ENCODE results near the gene SULT1A1.
"Not testable (repeated sequence)": the region's sequence is repeated elsewhere in the genome, so short reads cannot be mapped to it uniquely, and the experiment has no call there.

The SULT1A1 gene

GRCh38 chr16:28608496-28608808, 1.4 kb downstream of the SULT1A1 start:
- not testable (repeated sequence) for DNase-seq

GRCh38 chr16:28607681-28608495, 2.0 kb downstream of the SULT1A1 start:
- not testable (repeated sequence) for DNase-seq

GRCh38 chr16:28607116-28607623, 2.7 kb downstream of the SULT1A1 start:
- no peak for DNase-seq

GRCh38 chr16:28606291-28607115, 3.3 kb downstream of the SULT1A1 start:
- DNase-seq, result no peak

GRCh38 chr16:28604186-28604565, 5.7 kb downstream of the SULT1A1 start:
- no peak for DNase-seq

GRCh38 chr16:28603381-28604185, 6.3 kb downstream of the SULT1A1 start:
- DNase-seq, result no peak

GRCh38 chr16:28602529-28602928, 7.3 kb downstream of the SULT1A1 start:
- no peak for DNase-seq

GRCh38 chr16:28602062-28602461, 7.8 kb downstream of the SULT1A1 start:
- DNase-seq, result not testable (repeated sequence)

- not testable (repeated sequence) for DNase-seq
Measured at GRCh38 chr16:28601589-28601988, 8.3 kb downstream of the SULT1A1 start.

GRCh38 chr16:28600965-28601364, 8.9 kb downstream of the SULT1A1 start:
- DNase-seq, result not testable (repeated sequence)

GRCh38 chr16:28599377-28600285, 10.2 kb downstream of the SULT1A1 start:
- DNase-seq, result not testable (repeated sequence)

GRCh38 chr16:28597692-28598261, 12.1 kb downstream of the SULT1A1 start:
- no peak for DNase-seq

GRCh38 chr16:28596840-28597691, 12.8 kb downstream of the SULT1A1 start, which contains the start of gene SULT1A2:
Gene SULT1A2, minus strand, starts transcription at chr16:28597050. Its CDS starts 1,120 bp downstream, at chr16:28595930.
- no peak for DNase-seq

- no peak for DNase-seq
Measured at GRCh38 chr16:28596115-28596630, 13.7 kb downstream of the SULT1A1 start.

- DNase-seq, result not testable (repeated sequence)
Measured at GRCh38 chr16:28595451-28595850, 14.4 kb downstream of the SULT1A1 start.

GRCh38 chr16:28592979-28593553, 16.8 kb downstream of the SULT1A1 start:
- no peak for DNase-seq

GRCh38 chr16:28592511-28592910, 17.3 kb downstream of the SULT1A1 start:
- DNase-seq, result no peak

GRCh38 chr16:28591355-28591754, 18.5 kb downstream of the SULT1A1 start:
- no peak for DNase-seq

Measured in activated CD4-positive, CD25-positive, alpha-beta regulatory T cell (primary cell).